Skin epidermis (tissue), 12 donors: ENCODE measurements around the gene DALRD3.

Experiments used
- H3K27ac ChIP-seq, 21 experiments: fragments of 200-600 bp; sonication (generic) in 11 of 21; one replicate each; pipeline ENCODE4 v1.5.0; 2020; ENCODE audit warnings: mild to moderate bottlenecking in 3 of 21, inconsistent platforms in 2 of 21, moderate library complexity in 2 of 21
- H3K4me3 ChIP-seq, 7 experiments: fragments of 200-600 bp; sonication (generic) in 2 of 7; one replicate each; pipeline ENCODE4 v1.5.0; 2020; ENCODE audit warnings: inconsistent platforms in 2 of 7, mild to moderate bottlenecking in 2 of 7, moderate library complexity in 1 of 7

DALRD3 gene

GRCh38 chr3:49007771-49008528, 10.4 kb downstream of the DALRD3 start:
- H3K27ac ChIP-seq: peak overlapping the region; percentile 43 to 98 (median 90)

GRCh38 chr3:49007068-49007770, 11.2 kb downstream of the DALRD3 start, which contains the start of gene WDR6:
Gene WDR6, plus strand, starts transcription at chr3:49007391. Its CDS starts 41 bp downstream, at chr3:49007432.
- H3K27ac ChIP-seq: peak within 1 kb of the TSS; percentile 54 to 98 (median 90)
- peak within 1 kb of the TSS; percentile 39 to 92 (median 65) for H3K4me3 ChIP-seq

More at GRCh38 chr3:49007771-49008528, 10.4 kb downstream of the DALRD3 start:
- peak overlapping the region; percentile 39 to 92 (median 65) for H3K4me3 ChIP-seq

- peak overlapping the region; percentile 39 to 92 (median 65) for H3K4me3 ChIP-seq
- H3K27ac ChIP-seq: peak overlapping the region; percentile 54 to 98 (median 90)
Measured at GRCh38 chr3:49006408-49007067, 11.8 kb downstream of the DALRD3 start.

GRCh38 chr3:49005998-49006397, 12.4 kb downstream of the DALRD3 start:
- Histone ChIP-seq H3K4me3 (peak overlapping the region in 4 of 7 experiments; percentile 39 to 74 (median 60)), H3K27ac (peak overlapping the region in 10 of 21 experiments; percentile 81 to 96 (median 90))

GRCh38 chr3:49005303-49005680, 13.1 kb downstream of the DALRD3 start:
- no peak overlapping the region for H3K27ac ChIP-seq

GRCh38 chr3:49004352-49005302, 13.8 kb downstream of the DALRD3 start:
- Histone ChIP-seq H3K4me3 (no peak overlapping the region), H3K27ac (no peak overlapping the region)

More at GRCh38 chr3:49005303-49005680, 13.1 kb downstream of the DALRD3 start:
- no peak overlapping the region for H3K4me3 ChIP-seq

- Histone ChIP-seq H3K4me3 (no peak overlapping the region), H3K27ac (no peak overlapping the region)
Measured at GRCh38 chr3:49001155-49001554, 17.2 kb downstream of the DALRD3 start.

- Histone ChIP-seq H3K27ac (no peak overlapping the region), H3K4me3 (no peak overlapping the region)
Measured at GRCh38 chr3:48999085-48999858, 19.1 kb downstream of the DALRD3 start.

GRCh38 chr3:48997714-48998637, 20.4 kb downstream of the DALRD3 start:
- no peak overlapping the region for H3K4me3 ChIP-seq
- H3K27ac ChIP-seq: no peak overlapping the region

- Histone ChIP-seq H3K4me3 (no peak overlapping the region), H3K27ac (no peak overlapping the region)
Measured at GRCh38 chr3:48997102-48997635, 21.2 kb downstream of the DALRD3 start.

GRCh38 chr3:48996640-48997039, 21.7 kb downstream of the DALRD3 start:
- H3K4me3 ChIP-seq: no peak overlapping the region
- no peak overlapping the region for H3K27ac ChIP-seq

GRCh38 chr3:48993834-48994233, 24.5 kb downstream of the DALRD3 start:
- Histone ChIP-seq H3K4me3 (no peak overlapping the region), H3K27ac (no peak overlapping the region)

GRCh38 chr3:48991851-48992545, 26.4 kb downstream of the DALRD3 start:
- H3K27ac ChIP-seq: peak overlapping the region in 11 of 21 experiments; percentile 80 to 95 (median 89)
- peak overlapping the region in 1 of 7 experiments; percentile 62 for H3K4me3 ChIP-seq

GRCh38 chr3:48990636-48991469, 27.5 kb downstream of the DALRD3 start:
- H3K4me3 ChIP-seq: peak overlapping the region; percentile 53 to 93 (median 78)
- peak overlapping the region in 20 of 21 experiments; percentile 56 to 95 (median 86) for H3K27ac ChIP-seq

GRCh38 chr3:48989796-48990635, 28.4 kb downstream of the DALRD3 start, which contains the start of gene P4HTM:
Gene P4HTM, plus strand, starts transcription at chr3:48990241. Its CDS starts 16 bp downstream, at chr3:48990257.
- Histone ChIP-seq H3K4me3 (peak within 1 kb of the TSS; percentile 53 to 93 (median 78)), H3K27ac (peak within 1 kb of the TSS; percentile 10 to 95 (median 86))
